Measurements from ENCODE around the gene SPATA6.

DNA sequence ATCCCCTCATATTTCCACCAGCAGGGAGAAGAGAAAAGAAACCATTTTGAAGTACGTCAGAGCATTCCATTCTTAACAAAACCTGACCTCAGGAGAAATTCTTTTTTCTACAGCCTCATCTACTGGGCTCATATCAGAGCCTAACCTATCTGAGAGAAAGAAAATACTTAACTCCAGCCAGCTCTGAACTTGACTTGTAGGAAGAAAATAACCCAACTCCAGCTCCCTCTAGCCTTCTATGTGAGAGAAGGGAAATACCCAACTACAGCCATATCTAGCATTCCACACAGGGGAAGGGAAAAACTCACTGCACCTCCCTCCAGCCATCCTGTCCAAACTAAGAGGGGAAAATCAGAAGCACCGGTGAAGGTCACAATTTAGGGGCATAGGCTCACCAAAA, 57.7 kb downstream of the SPATA6 start:
- TF ChIP-seq, protein P1, sequence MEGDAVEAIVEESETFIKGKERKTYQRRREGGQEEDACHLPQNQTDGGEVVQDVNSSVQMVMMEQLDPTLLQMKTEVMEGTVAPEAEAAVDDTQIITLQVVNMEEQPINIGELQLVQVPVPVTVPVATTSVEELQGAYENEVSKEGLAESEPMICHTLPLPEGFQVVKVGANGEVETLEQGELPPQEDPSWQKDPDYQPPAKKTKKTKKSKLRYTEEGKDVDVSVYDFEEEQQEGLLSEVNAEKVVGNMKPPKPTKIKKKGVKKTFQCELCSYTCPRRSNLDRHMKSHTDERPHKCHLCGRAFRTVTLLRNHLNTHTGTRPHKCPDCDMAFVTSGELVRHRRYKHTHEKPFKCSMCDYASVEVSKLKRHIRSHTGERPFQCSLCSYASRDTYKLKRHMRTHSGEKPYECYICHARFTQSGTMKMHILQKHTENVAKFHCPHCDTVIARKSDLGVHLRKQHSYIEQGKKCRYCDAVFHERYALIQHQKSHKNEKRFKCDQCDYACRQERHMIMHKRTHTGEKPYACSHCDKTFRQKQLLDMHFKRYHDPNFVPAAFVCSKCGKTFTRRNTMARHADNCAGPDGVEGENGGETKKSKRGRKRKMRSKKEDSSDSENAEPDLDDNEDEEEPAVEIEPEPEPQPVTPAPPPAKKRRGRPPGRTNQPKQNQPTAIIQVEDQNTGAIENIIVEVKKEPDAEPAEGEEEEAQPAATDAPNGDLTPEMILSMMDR (IDR thresholded peaks at IDR 0.05), result no peak
- TF ChIP-seq EP300 (IDR thresholded peaks at IDR 0.05) (no peak), POLR2A (IDR thresholded peaks at IDR 0.05) (no peak)
